HepG2 (cell line): Measurements from ENCODE around the gene PDZD8. TPM values are rescaled to one million over a fixed set of nuclear protein-coding genes. Genes with fewer than 3 reads are reported as not detected.

ENCODE experiments used
- ARNT ChIP-seq: fragments of 450-650 bp; IDR thresholded peaks from 2 replicates; pipeline ENCODE4 v1.6.1; 2017
- ATF4 ChIP-seq, 2 experiments: fragments of 450-650 bp in 1 of 2; sonication (generic) in 1 of 2; formaldehyde crosslinking; IDR thresholded peaks; 2 replicates each; pipeline versions ENCODE4 v1.5.0 to v1.8.0; 2020 to 2022; ENCODE audit warnings: mild to moderate bottlenecking in 1 of 2, missing genetic modification reagents in 1 of 2
- BRCA1 ChIP-seq: sonication (generic); formaldehyde crosslinking; IDR thresholded peaks from 2 replicates; pipeline ENCODE4 v1.4.0; 2020; ENCODE audit warnings: missing genetic modification reagents
- EP300 ChIP-seq, 3 experiments: sonication (generic) in 1 of 3; formaldehyde crosslinking in 1 of 3; IDR thresholded peaks; 2 replicates each; pipeline versions ENCODE4 v1.5.1 to v1.6.1; 2011 to 2020; ENCODE audit warnings: low read depth in 2 of 3, low read length in 2 of 3, borderline replicate concordance in 1 of 3, improper control_type of control experiment in 1 of 3, mild to moderate bottlenecking in 1 of 3, missing genetic modification reagents in 1 of 3, moderate library complexity in 1 of 3
- FIP1L1 ChIP-seq: fragments of 200-400 bp; formaldehyde crosslinking; IDR thresholded peaks from 2 replicates; pipeline ENCODE4 v1.6.1; 2018; ENCODE audit warnings: low read depth, mild to moderate bottlenecking, low read length, moderate library complexity, borderline replicate concordance; ENCODE audit not compliant: insufficient read depth
- JARID2 ChIP-seq: sonication (generic); formaldehyde crosslinking; IDR thresholded peaks from 2 replicates; pipeline ENCODE4 v1.8.1; 2023; ENCODE audit warnings: missing genetic modification reagents, inconsistent platforms; ENCODE audit not compliant: insufficient replicate concordance
- JDP2 ChIP-seq: sonication (generic); formaldehyde crosslinking; IDR thresholded peaks from 2 replicates; pipeline ENCODE4 v1.8.1; 2022; ENCODE audit warnings: missing genetic modification reagents, borderline replicate concordance
- JUN ChIP-seq: sonication (generic); formaldehyde crosslinking; IDR thresholded peaks from 2 replicates; pipeline ENCODE4 v1.4.0; 2020; ENCODE audit warnings: mild to moderate bottlenecking, missing genetic modification reagents
- MAF1 ChIP-seq: sonication (generic); formaldehyde crosslinking; IDR thresholded peaks from 2 replicates; pipeline ENCODE4 v1.5.0; 2020; ENCODE audit warnings: missing genetic modification reagents, borderline replicate concordance
- MBD4 ChIP-seq: IDR thresholded peaks from 2 replicates; pipeline ENCODE4 v1.6.1; 2012; ENCODE audit warnings: low read length, inconsistent platforms, borderline replicate concordance
- MEF2D ChIP-seq: sonication (generic); formaldehyde crosslinking; IDR thresholded peaks from 2 replicates; pipeline ENCODE4 v1.5.1; 2020; ENCODE audit warnings: mild to moderate bottlenecking, missing genetic modification reagents
- NFE2 ChIP-seq: sonication (generic); formaldehyde crosslinking; IDR thresholded peaks from 2 replicates; pipeline ENCODE4 v1.4.0; 2020; ENCODE audit warnings: missing genetic modification reagents
- RXRB ChIP-seq: IDR thresholded peaks from 2 replicates; pipeline ENCODE4 v1.6.1; 2016; ENCODE audit warnings: borderline replicate concordance, missing genetic modification reagents, missing compliant biosample characterization
- TCF7L2 ChIP-seq: IDR thresholded peaks from 2 replicates; pipeline ENCODE4 v1.6.1; 2011; ENCODE audit warnings: mild to moderate bottlenecking, low read depth, low read length, moderate library complexity
- TEAD2 ChIP-seq: sonication (generic); formaldehyde crosslinking; IDR thresholded peaks from 2 replicates; pipeline ENCODE4 v1.9.0; 2021; ENCODE audit warnings: missing genetic modification reagents
- TOE1 ChIP-seq: sonication (generic); formaldehyde crosslinking; IDR thresholded peaks from 2 replicates; pipeline ENCODE4 v1.4.0; 2020; ENCODE audit warnings: mild to moderate bottlenecking, missing genetic modification reagents
- ZNF432 ChIP-seq: sonication (generic); formaldehyde crosslinking; IDR thresholded peaks from 2 replicates; pipeline ENCODE4 v1.5.0; 2020; ENCODE audit warnings: missing genetic modification reagents, mild to moderate bottlenecking, borderline replicate concordance
- ZSCAN25 ChIP-seq: sonication (generic); formaldehyde crosslinking; IDR thresholded peaks from 2 replicates; pipeline ENCODE4 v1.8.0; 2022; ENCODE audit warnings: mild to moderate bottlenecking, missing genetic modification reagents
- polyA plus RNA-seq, 8 experiments: library from polyadenylated mRNA; depleted of rRNA in 3 of 8; stranded (reverse) in 7 of 8; unstranded in 1 of 8; fragments of >200 nt; fragmentation: Illumina TruSeq in 4 of 8; extraction: Trizol in 4 of 8; gene quantifications; 2 replicates each; pipeline versions ENCODE4 v1.2.1 to v1.2.3, GENCODE V29; 2011 to 2016; ENCODE audit warnings: low read depth in 4 of 8, missing spikeins in 1 of 8, mixed read lengths in 1 of 8; ENCODE audit not compliant: insufficient read depth in 1 of 8
- total RNA-seq, 5 experiments: library from RNA; depleted of rRNA; stranded (reverse); fragments of >200 nt; fragmentation: Illumina TruSeq; extraction: Trizol; gene quantifications; 2 replicates each; pipeline ENCODE4 v1.2.3, GENCODE V29; 2016; ENCODE audit warnings: low read depth in 1 of 5
- TF ChIP-seq, protein P1 (sequence below): sonication (generic); formaldehyde crosslinking; IDR thresholded peaks from 2 replicates; pipeline ENCODE4 v1.4.0; 2020; ENCODE audit warnings: missing genetic modification reagents, borderline replicate concordance
- TF ChIP-seq, protein P2 (sequence below): sonication (generic); formaldehyde crosslinking; IDR thresholded peaks from 2 replicates; pipeline ENCODE4 v1.5.1; 2020; ENCODE audit warnings: mild to moderate bottlenecking, missing genetic modification reagents, moderate library complexity
- TF ChIP-seq, protein P3 (sequence below): sonication (generic); IDR thresholded peaks from 2 replicates; pipeline ENCODE4 v1.6.1; 2016; ENCODE audit warnings: low read depth, borderline replicate concordance
- TF ChIP-seq, protein P4 (sequence below): IDR thresholded peaks from 2 replicates; pipeline ENCODE4 v1.6.1; 2012; ENCODE audit warnings: low read depth, low read length, improper control_type of control experiment

Gene PDZD8
- total and polyA plus RNA-seq, 2 of the 13 experiments (the other 11 are each of a cell fraction or from before 2014, with no cell fraction given): 11.2 to 32.0 TPM

DNA sequence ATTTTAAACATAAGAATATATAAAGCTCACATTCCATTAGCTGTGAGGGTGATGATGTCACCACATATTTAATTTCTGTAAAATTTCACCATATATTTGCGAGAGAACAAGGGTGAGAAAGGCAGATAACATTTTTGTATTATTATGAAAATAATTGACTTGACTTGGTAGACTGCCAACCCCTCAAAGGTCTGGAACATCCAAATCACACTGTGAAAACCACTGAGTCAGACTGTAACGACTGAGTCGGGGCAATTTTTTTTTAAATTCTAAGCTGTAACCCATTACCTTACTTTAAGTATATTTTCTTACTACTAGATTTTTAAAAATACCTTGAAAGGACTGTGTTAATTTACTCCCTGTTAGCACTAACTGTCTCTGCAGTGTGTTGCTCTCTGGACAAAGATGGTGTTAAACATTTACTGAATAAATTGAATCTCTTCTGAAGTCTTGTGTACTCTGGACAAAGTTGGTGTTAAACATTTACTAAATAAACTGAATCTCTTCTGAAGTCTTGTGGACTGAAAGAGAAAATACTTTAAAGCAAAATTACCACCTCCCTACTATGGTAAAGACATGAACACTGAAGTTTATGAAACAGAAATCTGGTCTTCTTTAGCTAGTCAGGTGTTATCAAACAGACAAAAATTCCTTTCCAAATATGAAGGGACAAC, 14.1 kb downstream of the PDZD8 start (continued):
- TF ChIP-seq, protein P1, sequence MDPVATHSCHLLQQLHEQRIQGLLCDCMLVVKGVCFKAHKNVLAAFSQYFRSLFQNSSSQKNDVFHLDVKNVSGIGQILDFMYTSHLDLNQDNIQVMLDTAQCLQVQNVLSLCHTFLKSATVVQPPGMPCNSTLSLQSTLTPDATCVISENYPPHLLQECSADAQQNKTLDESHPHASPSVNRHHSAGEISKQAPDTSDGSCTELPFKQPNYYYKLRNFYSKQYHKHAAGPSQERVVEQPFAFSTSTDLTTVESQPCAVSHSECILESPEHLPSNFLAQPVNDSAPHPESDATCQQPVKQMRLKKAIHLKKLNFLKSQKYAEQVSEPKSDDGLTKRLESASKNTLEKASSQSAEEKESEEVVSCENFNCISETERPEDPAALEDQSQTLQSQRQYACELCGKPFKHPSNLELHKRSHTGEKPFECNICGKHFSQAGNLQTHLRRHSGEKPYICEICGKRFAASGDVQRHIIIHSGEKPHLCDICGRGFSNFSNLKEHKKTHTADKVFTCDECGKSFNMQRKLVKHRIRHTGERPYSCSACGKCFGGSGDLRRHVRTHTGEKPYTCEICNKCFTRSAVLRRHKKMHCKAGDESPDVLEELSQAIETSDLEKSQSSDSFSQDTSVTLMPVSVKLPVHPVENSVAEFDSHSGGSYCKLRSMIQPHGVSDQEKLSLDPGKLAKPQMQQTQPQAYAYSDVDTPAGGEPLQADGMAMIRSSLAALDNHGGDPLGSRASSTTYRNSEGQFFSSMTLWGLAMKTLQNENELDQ (CRISPR knock-in tag): no peak
- TF ChIP-seq EP300 (IDR thresholded peaks at IDR 0.05; ENCODE audit: low read depth in 2 of 2, low read length in 2 of 2) (peak in 1 of 2 experiments; percentile 81; a peak in 2 of 4 replicates), EP300 (CRISPR knock-in tag; IDR thresholded peaks at IDR 0.05; ENCODE audit: borderline replicate concordance) (no peak), TOE1 (CRISPR knock-in tag) (no peak), MBD4 (no peak; the same call in 1 of the 2 replicates), ZNF432 (no peak), TCF7L2 (peak; percentile 83), MAF1 (no peak), NFE2 (CRISPR knock-in tag) (no peak), RXRB (CRISPR knock-in tag) (peak; percentile 56; the same call in 1 of the 2 replicates), ATF4 (CRISPR knock-in tag; IDR thresholded peaks at IDR 0.05) (peak in 1 of 2 experiments; percentile 16; a peak in 1 of 4 replicates), ARNT (no peak), JARID2 (CRISPR knock-in tag) (no peak), ZSCAN25 (CRISPR knock-in tag) (no peak), JUN (CRISPR knock-in tag) (no peak), FIP1L1 (no peak), JDP2 (CRISPR knock-in tag) (no peak), TEAD2 (CRISPR knock-in tag) (no peak), BRCA1 (CRISPR knock-in tag) (no peak), MEF2D (CRISPR knock-in tag) (0 out of 2 replicates have a peak, but pooled peaks have one; percentile 26)
- TF ChIP-seq, protein P2, sequence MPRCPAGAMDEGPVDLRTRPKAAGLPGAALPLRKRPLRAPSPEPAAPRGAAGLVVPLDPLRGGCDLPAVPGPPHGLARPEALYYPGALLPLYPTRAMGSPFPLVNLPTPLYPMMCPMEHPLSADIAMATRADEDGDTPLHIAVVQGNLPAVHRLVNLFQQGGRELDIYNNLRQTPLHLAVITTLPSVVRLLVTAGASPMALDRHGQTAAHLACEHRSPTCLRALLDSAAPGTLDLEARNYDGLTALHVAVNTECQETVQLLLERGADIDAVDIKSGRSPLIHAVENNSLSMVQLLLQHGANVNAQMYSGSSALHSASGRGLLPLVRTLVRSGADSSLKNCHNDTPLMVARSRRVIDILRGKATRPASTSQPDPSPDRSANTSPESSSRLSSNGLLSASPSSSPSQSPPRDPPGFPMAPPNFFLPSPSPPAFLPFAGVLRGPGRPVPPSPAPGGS (CRISPR knock-in tag): no peak
- TF ChIP-seq, protein P3, sequence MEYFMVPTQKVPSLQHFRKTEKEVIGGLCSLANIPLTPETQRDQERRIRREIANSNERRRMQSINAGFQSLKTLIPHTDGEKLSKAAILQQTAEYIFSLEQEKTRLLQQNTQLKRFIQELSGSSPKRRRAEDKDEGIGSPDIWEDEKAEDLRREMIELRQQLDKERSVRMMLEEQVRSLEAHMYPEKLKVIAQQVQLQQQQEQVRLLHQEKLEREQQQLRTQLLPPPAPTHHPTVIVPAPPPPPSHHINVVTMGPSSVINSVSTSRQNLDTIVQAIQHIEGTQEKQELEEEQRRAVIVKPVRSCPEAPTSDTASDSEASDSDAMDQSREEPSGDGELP: no peak
- TF ChIP-seq, protein P4, sequence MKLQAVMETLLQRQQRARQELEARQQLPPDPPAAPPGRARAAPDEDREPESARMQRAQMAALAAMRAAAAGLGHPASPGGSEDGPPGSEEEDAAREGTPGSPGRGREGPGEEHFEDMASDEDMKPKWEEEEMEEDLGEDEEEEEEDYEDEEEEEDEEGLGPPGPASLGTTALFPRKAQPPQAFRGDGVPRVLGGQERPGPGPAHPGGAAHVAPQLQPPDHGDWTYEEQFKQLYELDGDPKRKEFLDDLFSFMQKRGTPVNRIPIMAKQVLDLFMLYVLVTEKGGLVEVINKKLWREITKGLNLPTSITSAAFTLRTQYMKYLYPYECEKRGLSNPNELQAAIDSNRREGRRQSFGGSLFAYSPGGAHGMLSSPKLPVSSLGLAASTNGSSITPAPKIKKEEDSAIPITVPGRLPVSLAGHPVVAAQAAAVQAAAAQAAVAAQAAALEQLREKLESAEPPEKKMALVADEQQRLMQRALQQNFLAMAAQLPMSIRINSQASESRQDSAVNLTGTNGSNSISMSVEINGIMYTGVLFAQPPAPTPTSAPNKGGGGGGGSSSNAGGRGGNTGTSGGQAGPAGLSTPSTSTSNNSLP: peak; percentile 89
